Raji (cell line): ENCODE results near the gene IFT88.

Source experiments
- POLR2A ChIP-seq: IDR thresholded peaks from 2 replicates; pipeline ENCODE4 v1.6.1; 2011; ENCODE audit warnings: low read depth, low read length, control low read depth; ENCODE audit not compliant: insufficient read depth

IFT88 gene

GRCh38 chr13:20566898-20567874 lies at the start of gene IFT88:
TSS of gene IFT88 (plus strand) at chr13:20567157. CDS start at chr13:20574386, 7,229 bp downstream.
- peak; percentile 55 for TF ChIP-seq POLR2A

- TF ChIP-seq POLR2A = no peak
Measured at GRCh38 chr13:20518660-20519100, 48.3 kb upstream of the IFT88 start.

- TF ChIP-seq POLR2A = no peak
Measured at GRCh38 chr13:20519875-20520274, 47.1 kb upstream of the IFT88 start.

GRCh38 chr13:20521364-20522115 lies 45.4 kb upstream of the IFT88 start:
- TF ChIP-seq POLR2A = no peak

GRCh38 chr13:20525144-20525600 lies 41.8 kb upstream of the IFT88 start:
- TF ChIP-seq POLR2A = no peak

- TF ChIP-seq POLR2A = peak; percentile 63
Measured at GRCh38 chr13:20525601-20526544, 41.1 kb upstream of the IFT88 start, which contains the start of gene CRYL1. TSS of gene CRYL1 (minus strand) at chr13:20525857. CDS start at chr13:20525794, 63 bp downstream.

GRCh38 chr13:20526664-20527063 lies 40.3 kb upstream of the IFT88 start:
- no peak for TF ChIP-seq POLR2A

GRCh38 chr13:20528452-20528851 lies 38.5 kb upstream of the IFT88 start:
- no peak for TF ChIP-seq POLR2A

GRCh38 chr13:20534038-20534608 lies 32.8 kb upstream of the IFT88 start:
- no peak for TF ChIP-seq POLR2A

GRCh38 chr13:20536992-20537391 lies 30.0 kb upstream of the IFT88 start:
- no peak for TF ChIP-seq POLR2A

- TF ChIP-seq POLR2A = peak; percentile 53; the same call in 1 of the 2 replicates
Measured at GRCh38 chr13:20544201-20544923, 22.6 kb upstream of the IFT88 start.

- TF ChIP-seq POLR2A = no peak
Measured at GRCh38 chr13:20546556-20546955, 20.4 kb upstream of the IFT88 start.

- no peak for TF ChIP-seq POLR2A
Measured at GRCh38 chr13:20547479-20547908, 19.5 kb upstream of the IFT88 start.

GRCh38 chr13:20550799-20551198 lies 16.2 kb upstream of the IFT88 start:
- TF ChIP-seq POLR2A = no peak

GRCh38 chr13:20553311-20553710 lies 13.6 kb upstream of the IFT88 start:
- no peak for TF ChIP-seq POLR2A
